GM23338 (cell line): Measurements from ENCODE around the gene R3HCC1L. TPM values are rescaled to one million over a fixed set of nuclear protein-coding genes. Genes with fewer than 3 reads are reported as not detected.

Source experiments
- ATAC-seq: fragments of 200-7000 bp; cut with Tn5 transposase; 3 replicates; pipeline ENCODE4 v1.9.1; 2020
- DNase-seq: peaks from one replicate; pipeline ENCODE4 v3.0.0-alpha.2; 2015; ENCODE audit warnings: low spot score
- H2AFZ ChIP-seq: fragments of 200-600 bp; sonication (generic); 2 replicates; pipeline ENCODE4 v1.8.0; 2016; ENCODE audit warnings: antibody characterized with exemption, mild to moderate bottlenecking, moderate library complexity
- H3F3A ChIP-seq: fragments of 200-600 bp; sonication (generic); replicated peaks from 2 replicates; pipeline ENCODE4 v1.8.0; 2017; ENCODE audit warnings: antibody characterized with exemption, mixed run types, low read depth
- H3K27ac ChIP-seq: fragments of 200-600 bp; sonication (generic); 2 replicates; pipeline ENCODE4 v1.6.1; 2016; ENCODE audit warnings: low read depth
- H3K27me3 ChIP-seq: fragments of 200-600 bp; sonication (generic); 2 replicates; pipeline ENCODE4 v1.8.0; 2016; ENCODE audit warnings: mild to moderate bottlenecking, mixed run types, moderate library complexity; ENCODE audit not compliant: insufficient read depth
- H3K36me3 ChIP-seq: fragments of 200-600 bp; sonication (generic); 2 replicates; pipeline ENCODE4 v1.8.0; 2016; ENCODE audit warnings: mild to moderate bottlenecking; ENCODE audit not compliant: insufficient read depth
- H3K4me1 ChIP-seq: fragments of 200-600 bp; sonication (generic); 2 replicates; pipeline ENCODE4 v1.8.0; 2016; ENCODE audit warnings: mild to moderate bottlenecking, moderate library complexity; ENCODE audit not compliant: insufficient read depth
- H3K4me2 ChIP-seq: fragments of 200-600 bp; sonication (generic); 2 replicates; pipeline ENCODE4 v1.7.1; 2017; ENCODE audit warnings: mixed run types
- H3K4me3 ChIP-seq: fragments of 200-600 bp; sonication (generic); 2 replicates; pipeline ENCODE4 v1.6.1; 2016; ENCODE audit warnings: mixed run types
- H3K79me2 ChIP-seq: fragments of 200-600 bp; sonication (generic); replicated peaks from 2 replicates; pipeline ENCODE4 v1.8.0; 2017; ENCODE audit warnings: mild to moderate bottlenecking; ENCODE audit not compliant: insufficient read depth
- H3K9me2 ChIP-seq: fragments of 200-600 bp; sonication (generic); 2 replicates; pipeline ENCODE4 v1.8.0; 2017; ENCODE audit not compliant: insufficient read depth
- H4K20me1 ChIP-seq: fragments of 200-600 bp; sonication (generic); replicated peaks from 2 replicates; pipeline ENCODE4 v1.8.0; 2017; ENCODE audit warnings: mild to moderate bottlenecking; ENCODE audit not compliant: insufficient read depth
- H3K27ac Mint-ChIP-seq: 2 replicates; pipeline ENCODE4 v1.8.0; 2020; ENCODE audit warnings: inconsistent platforms, mild to moderate bottlenecking, moderate library complexity, mixed read lengths
- H3K27me3 Mint-ChIP-seq: 3 replicates; pipeline ENCODE4 v1.8.0; 2022; ENCODE audit warnings: low read depth, mild to moderate bottlenecking, moderate library complexity, mixed read lengths, inconsistent platforms; ENCODE audit not compliant: insufficient read depth, poor library complexity
- H3K36me3 Mint-ChIP-seq: 3 replicates; pipeline ENCODE4 v1.8.0; 2021; ENCODE audit warnings: low read depth, mild to moderate bottlenecking, inconsistent platforms, moderate library complexity, mixed read lengths
- H3K4me1 Mint-ChIP-seq: 3 replicates; pipeline ENCODE4 v1.8.0; 2020; ENCODE audit warnings: mild to moderate bottlenecking, inconsistent platforms, mixed read lengths
- H3K4me3 Mint-ChIP-seq: 3 replicates; pipeline ENCODE4 v1.8.0; 2021; ENCODE audit warnings: moderate library complexity, mild to moderate bottlenecking, inconsistent platforms, mixed read lengths
- H3K9me3 Mint-ChIP-seq: 3 replicates; pipeline ENCODE4 v1.8.0; 2020; ENCODE audit warnings: moderate library complexity, mild to moderate bottlenecking, inconsistent platforms, mixed read lengths
- ETS1 ChIP-seq: IDR thresholded peaks from 2 replicates; pipeline ENCODE4 v1.6.1; 2016; ENCODE audit warnings: antibody characterized with exemption
- EZH2 ChIP-seq: fragments of 200-600 bp; sonication (generic); IDR thresholded peaks from one replicate; pipeline ENCODE4 v1.8.0; 2017; ENCODE audit warnings: antibody characterized with exemption, mild to moderate bottlenecking, low read depth; ENCODE audit not compliant: unreplicated experiment
- EZH2phosphoT487 ChIP-seq: fragments of 200-600 bp; sonication (generic); IDR thresholded peaks from one replicate; pipeline ENCODE4 v1.8.1; 2018; ENCODE audit warnings: antibody characterized with exemption; ENCODE audit not compliant: unreplicated experiment
- JUNB ChIP-seq: IDR thresholded peaks from one replicate; pipeline ENCODE4 v1.6.1; 2016; ENCODE audit warnings: antibody characterized with exemption; ENCODE audit not compliant: unreplicated experiment
- NANOG ChIP-seq: IDR thresholded peaks from 2 replicates; pipeline ENCODE4 v1.6.1; 2016; ENCODE audit warnings: antibody characterized with exemption, borderline replicate concordance
- POLR2AphosphoS5 ChIP-seq: IDR thresholded peaks from 2 replicates; pipeline ENCODE4 v1.6.1; 2016; ENCODE audit warnings: antibody characterized with exemption, low read depth
- REST ChIP-seq: IDR thresholded peaks from one replicate; pipeline ENCODE4 v1.6.1; 2018; ENCODE audit warnings: antibody characterized with exemption; ENCODE audit not compliant: unreplicated experiment
- STAT1 ChIP-seq: IDR thresholded peaks from one replicate; pipeline ENCODE4 v1.6.1; 2016; ENCODE audit warnings: antibody characterized with exemption; ENCODE audit not compliant: unreplicated experiment
- ZNF114 ChIP-seq: fragments of 250-450 bp; sonication (Bioruptor Pico); IDR thresholded peaks from 2 replicates; pipeline ENCODE4 v1.5.0; 2020; ENCODE audit warnings: mild to moderate bottlenecking, moderate library complexity
- ZNF462 ChIP-seq: fragments of 250-450 bp; sonication (Bioruptor Pico); IDR thresholded peaks from 2 replicates; pipeline ENCODE4 v1.5.0; 2020; ENCODE audit warnings: mild to moderate bottlenecking, moderate library complexity
- polyA plus RNA-seq: library from polyadenylated mRNA; unstranded; fragments of >200 nt; fragmentation: Nextera tagmentation; extraction: Ambion mirVana; gene quantifications from 2 replicates; pipeline ENCODE4 v1.2.1, GENCODE V29; 2016
- total RNA-seq: library from RNA; depleted of rRNA; stranded (reverse); fragments of >200 nt; shearing (Covaris generic); gene quantifications from 2 replicates; pipeline ENCODE4 v1.2.3, GENCODE V29; 2014

R3HCC1L gene
- total and polyA plus RNA-seq, 2 experiments from 2014 or later, result 9.3 to 15.8 TPM

GRCh38 chr10:98273057-98273850 is 138.8 kb downstream of the R3HCC1L start (continued):
- TF ChIP-seq ETS1 (no peak), EZH2phosphoT487 (no peak)

GRCh38 chr10:98274562-98274961 is 140.1 kb downstream of the R3HCC1L start:
- H3K4me3 ChIP-seq, result no peak overlapping the region
- Mint-ChIP-seq H3K4me1 (peaks cover 21% of the 10 kb centered on the region), H3K36me3 (no peaks in the 10 kb centered on the region), H3K27me3 (peaks cover 6% of the 10 kb centered on the region), H3K27ac (no peak overlapping the region), H3K4me3 (no peak overlapping the region), H3K9me3 (0 out of 3 replicates have a peak, but pooled peaks cover 3% of the 10 kb centered on the region)
- no peak overlapping the region for H3K27ac ChIP-seq
- H3K9me2 ChIP-seq, result peaks cover 11% of the 10 kb centered on the region; the same call in 1 of the 2 replicates
- H3F3A ChIP-seq, result no peaks in the 10 kb centered on the region
- H4K20me1 ChIP-seq, result no peaks in the 10 kb centered on the region
- H3K27me3 ChIP-seq, result no peaks in the 10 kb centered on the region
- peaks cover 4% of the 10 kb centered on the region for H3K4me1 ChIP-seq
- no peak overlapping the region for H3K4me2 ChIP-seq
- no peaks in the 10 kb centered on the region for H3K36me3 ChIP-seq
- ATAC-seq (no peak), DNase-seq (no peak)
- H3K79me2 ChIP-seq, result no peaks in the 10 kb centered on the region
- H2AFZ ChIP-seq, result no peak overlapping the region
- no peak for TF ChIP-seq EZH2
- TF ChIP-seq EZH2phosphoT487, result no peak
- no peak for TF ChIP-seq POLR2AphosphoS5
- no peak for TF ChIP-seq ZNF462
- TF ChIP-seq ETS1, result no peak
- no peak for TF ChIP-seq NANOG
- TF ChIP-seq JUNB, result no peak
- no peak for TF ChIP-seq REST
- no peak for TF ChIP-seq STAT1
- no peak for TF ChIP-seq ZNF114 (CRISPR knock-in tag)
